ENCODE measurements around the gene OR11A1. TPM values are rescaled to one million over a fixed set of nuclear protein-coding genes. Genes with fewer than 3 reads are reported as not detected.

OR11A1 gene
- total RNA-seq, 1 experiment from 2014 or later = not detected

- Histone ChIP-seq H3K27ac (ENCODE audit: low read length) (no peak overlapping the region), H3K36me3 (ENCODE audit: low read depth, low read length) (no peaks in the 10 kb centered on the region), H3K4me3 (ENCODE audit: low read length) (no peak overlapping the region), H3K4me2 (ENCODE audit: low read length) (no peak overlapping the region), H3F3A (ENCODE audit: low read length, unreplicated experiment) (no peaks in the 10 kb centered on the region), H2AFZ (ENCODE audit: low read length) (no peak overlapping the region), H3K4me1 (ENCODE audit: insufficient read depth, low read length) (no peaks in the 10 kb centered on the region), H3K9me3 (ENCODE audit: low read length) (no peaks in the 10 kb centered on the region), H4K20me1 (ENCODE audit: low read length) (no peaks in the 10 kb centered on the region), H3K9ac (ENCODE audit: low read length) (no peak overlapping the region), H3K79me2 (ENCODE audit: low read length) (no peaks in the 10 kb centered on the region), H3K9me2 (replicated peaks; ENCODE audit: low read length) (no peaks in the 10 kb centered on the region), H3K27me3 (ENCODE audit: low read length) (peaks cover 6% of the 10 kb centered on the region)
- TF ChIP-seq EZH2phosphoT487 (IDR thresholded peaks at IDR 0.05; ENCODE audit: borderline replicate concordance, low read length) = no peak
- TF ChIP-seq EZH2 (IDR thresholded peaks at IDR 0.05; ENCODE audit: low read length, unreplicated experiment) = no peak
- TF ChIP-seq CTCF (conservative IDR thresholded peaks at IDR 0.05; ENCODE audit: low read depth, low read length) = no peak
- ChIA-PET CTCF (no interaction called here), POLR2A (ENCODE audit: unreplicated experiment) (no interaction called here)
- no peak for DNase-seq
- no peak for ATAC-seq
- no TSS peak for BruUV-seq (replicated peaks)
- intact Hi-C loops (cut with micrococcal nuclease) = no loop called here
Measured at GRCh38 chr6:29478740-29479139, 21.9 kb upstream of the OR11A1 start.

GRCh38 chr6:29477923-29478450 lies 21.1 kb upstream of the OR11A1 start:
- no peaks in the 10 kb centered on the region for H3K36me3 ChIP-seq (ENCODE audit: low read depth, low read length)

More at GRCh38 chr6:29477923-29478450, 21.1 kb upstream of the OR11A1 start:
- intact Hi-C loops (cut with micrococcal nuclease) = no loop called here
- H3K4me1 ChIP-seq (ENCODE audit: insufficient read depth, low read length) = no peaks in the 10 kb centered on the region
- no peak for ATAC-seq
- ChIA-PET POLR2A (ENCODE audit: unreplicated experiment) (no interaction called here), CTCF (no interaction called here)
- no peak overlapping the region for H3K4me2 ChIP-seq (ENCODE audit: low read length)
- DNase-seq = no peak
- no peaks in the 10 kb centered on the region for H4K20me1 ChIP-seq (ENCODE audit: low read length)
- peaks cover 10% of the 10 kb centered on the region; the same call in 1 of the 2 replicates for H3K27me3 ChIP-seq (ENCODE audit: low read length)
- no peaks in the 10 kb centered on the region for H3K79me2 ChIP-seq (ENCODE audit: low read length)
- H3K9me2 ChIP-seq (replicated peaks; ENCODE audit: low read length) = no peaks in the 10 kb centered on the region
- H3F3A ChIP-seq (ENCODE audit: low read length, unreplicated experiment) = no peaks in the 10 kb centered on the region
- no TSS peak for BruUV-seq (replicated peaks)
- H3K4me3 ChIP-seq (ENCODE audit: low read length) = no peak overlapping the region
- no peak overlapping the region for H3K27ac ChIP-seq (ENCODE audit: low read length)
- no peak overlapping the region for H2AFZ ChIP-seq (ENCODE audit: low read length)
- TF ChIP-seq EZH2phosphoT487 (IDR thresholded peaks at IDR 0.05; ENCODE audit: borderline replicate concordance, low read length) (no peak), CTCF (conservative IDR thresholded peaks at IDR 0.05; ENCODE audit: low read depth, low read length) (no peak)
- no peak overlapping the region for H3K9ac ChIP-seq (ENCODE audit: low read length)
- H3K9me3 ChIP-seq (ENCODE audit: low read length) = no peaks in the 10 kb centered on the region

Data from PC-3 (cell line).